HepG2 (cell line): ENCODE data around the gene C20orf204. TPM values are rescaled to one million over a fixed set of nuclear protein-coding genes. Genes with fewer than 3 reads are reported as not detected.
A peak's percentile ranks its signal among the peaks of the same experiment; 100 is the strongest.

ENCODE experiments used
- FOSL2 ChIP-seq: sonication (generic); formaldehyde crosslinking; IDR thresholded peaks from 2 replicates; pipeline ENCODE4 v1.4.0; 2020; ENCODE audit warnings: missing genetic modification reagents
- GABPA ChIP-seq, 2 experiments: IDR thresholded peaks; 2 replicates each; pipeline ENCODE4 v1.6.1; 2011 to 2016; ENCODE audit warnings: low read depth in 2 of 2, low read length in 1 of 2, missing biosample characterization in 1 of 2, missing genetic modification characterization in 1 of 2
- HNRNPL ChIP-seq: fragments of 200-400 bp; formaldehyde crosslinking; IDR thresholded peaks from 2 replicates; pipeline ENCODE4 v1.6.1; 2017; ENCODE audit warnings: mild to moderate bottlenecking, low read depth, low read length
- MED1 ChIP-seq: sonication (generic); formaldehyde crosslinking; IDR thresholded peaks from 2 replicates; pipeline ENCODE4 v1.4.0; 2020; ENCODE audit warnings: missing genetic modification reagents
- MTA3 ChIP-seq: sonication (generic); formaldehyde crosslinking; IDR thresholded peaks from 2 replicates; pipeline ENCODE4 v1.4.0; 2020; ENCODE audit warnings: missing genetic modification reagents
- NFYC ChIP-seq: IDR thresholded peaks from 2 replicates; pipeline ENCODE4 v1.6.1; 2016; ENCODE audit warnings: missing genetic modification reagents, missing compliant biosample characterization
- PHF21A ChIP-seq: sonication (generic); formaldehyde crosslinking; IDR thresholded peaks from 2 replicates; pipeline ENCODE4 v1.5.0; 2020; ENCODE audit warnings: mild to moderate bottlenecking, missing genetic modification reagents
- SP4 ChIP-seq: sonication (generic); formaldehyde crosslinking; IDR thresholded peaks from 2 replicates; pipeline ENCODE4 v1.8.1; 2023; ENCODE audit warnings: mild to moderate bottlenecking, missing genetic modification reagents
- SRSF9 ChIP-seq: fragments of 200-400 bp; formaldehyde crosslinking; IDR thresholded peaks from 2 replicates; pipeline ENCODE4 v1.6.1; 2018; ENCODE audit warnings: borderline replicate concordance, mild to moderate bottlenecking, low read depth, low read length; ENCODE audit not compliant: insufficient read depth, poor library complexity, severe bottlenecking
- TBX3 ChIP-seq: fragments of 450-650 bp; IDR thresholded peaks from 2 replicates; pipeline ENCODE4 v1.6.1; 2017; ENCODE audit warnings: antibody characterized with exemption, mild to moderate bottlenecking, inconsistent platforms, borderline replicate concordance
- ZNF235 ChIP-seq: sonication (generic); formaldehyde crosslinking; IDR thresholded peaks from 2 replicates; pipeline ENCODE4 v1.8.1; 2023; ENCODE audit warnings: mild to moderate bottlenecking, missing genetic modification reagents, borderline replicate concordance
- ZNF260 ChIP-seq: sonication (generic); formaldehyde crosslinking; IDR thresholded peaks from 2 replicates; pipeline ENCODE4 v1.4.0; 2020; ENCODE audit warnings: missing genetic modification reagents, low read depth, mild to moderate bottlenecking, borderline replicate concordance
- ZNF335 ChIP-seq: sonication (generic); formaldehyde crosslinking; IDR thresholded peaks from 2 replicates; pipeline ENCODE4 v1.4.0; 2020; ENCODE audit warnings: missing genetic modification reagents
- polyA plus RNA-seq, 8 experiments: library from polyadenylated mRNA; depleted of rRNA in 3 of 8; stranded (reverse) in 7 of 8; unstranded in 1 of 8; fragments of >200 nt; fragmentation: Illumina TruSeq in 4 of 8; extraction: Trizol in 4 of 8; gene quantifications; 2 replicates each; pipeline versions ENCODE4 v1.2.1 to v1.2.3, GENCODE V29; 2011 to 2016; ENCODE audit warnings: low read depth in 4 of 8, missing spikeins in 1 of 8, mixed read lengths in 1 of 8; ENCODE audit not compliant: insufficient read depth in 1 of 8
- total RNA-seq, 5 experiments: library from RNA; depleted of rRNA; stranded (reverse); fragments of >200 nt; fragmentation: Illumina TruSeq; extraction: Trizol; gene quantifications; 2 replicates each; pipeline ENCODE4 v1.2.3, GENCODE V29; 2016; ENCODE audit warnings: low read depth in 1 of 5
- TF ChIP-seq, protein P1 (sequence below): fragments of 450-650 bp; IDR thresholded peaks from 2 replicates; pipeline ENCODE4 v1.6.1; 2016
- TF ChIP-seq, protein P2 (sequence below): sonication (generic); formaldehyde crosslinking; conservative IDR thresholded peaks from 2 replicates; pipeline ENCODE4 v1.4.0; 2020; ENCODE audit warnings: missing genetic modification reagents
- TF ChIP-seq, protein P3 (sequence below): sonication (generic); formaldehyde crosslinking; IDR thresholded peaks from 2 replicates; pipeline ENCODE4 v1.4.0; 2020; ENCODE audit warnings: missing genetic modification reagents
- TF ChIP-seq, protein P4 (sequence below): sonication (generic); formaldehyde crosslinking; IDR thresholded peaks from 2 replicates; pipeline ENCODE4 v1.4.0; 2020; ENCODE audit warnings: missing genetic modification reagents
- TF ChIP-seq, protein P5 (sequence below): sonication (generic); formaldehyde crosslinking; IDR thresholded peaks from 2 replicates; pipeline ENCODE4 v1.4.0; 2020; ENCODE audit warnings: missing genetic modification reagents; ENCODE audit errors: not compliant biosample characterization

C20orf204 gene
- total and polyA plus RNA-seq, 2 of the 13 experiments (the other 11 are each of a cell fraction or from before 2014, with no cell fraction given) = 22.1 to 80.0 TPM

DNA sequence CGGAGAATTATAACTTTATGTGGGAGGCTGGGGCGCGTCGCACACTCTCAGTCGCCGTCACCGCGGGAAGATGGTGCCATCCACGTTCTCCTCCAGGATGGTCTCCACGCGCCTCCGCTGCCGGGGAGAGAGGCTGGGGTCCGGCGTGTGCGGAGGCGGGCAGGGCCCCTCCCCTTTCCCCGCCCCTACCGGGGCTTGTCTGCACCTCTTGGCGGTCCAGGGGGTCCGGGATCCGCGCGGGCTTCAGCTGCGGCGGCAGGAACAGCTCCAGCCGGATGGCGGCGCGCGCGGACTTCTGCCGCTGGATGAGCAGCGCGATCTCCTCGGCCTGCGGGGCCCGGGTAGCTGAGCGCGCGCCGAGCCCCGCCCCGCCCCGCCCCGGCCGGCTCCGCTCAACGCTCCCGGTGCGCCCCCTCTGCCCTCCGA, 47.4 kb downstream of the C20orf204 start (continued):
- TF ChIP-seq, protein P1, sequence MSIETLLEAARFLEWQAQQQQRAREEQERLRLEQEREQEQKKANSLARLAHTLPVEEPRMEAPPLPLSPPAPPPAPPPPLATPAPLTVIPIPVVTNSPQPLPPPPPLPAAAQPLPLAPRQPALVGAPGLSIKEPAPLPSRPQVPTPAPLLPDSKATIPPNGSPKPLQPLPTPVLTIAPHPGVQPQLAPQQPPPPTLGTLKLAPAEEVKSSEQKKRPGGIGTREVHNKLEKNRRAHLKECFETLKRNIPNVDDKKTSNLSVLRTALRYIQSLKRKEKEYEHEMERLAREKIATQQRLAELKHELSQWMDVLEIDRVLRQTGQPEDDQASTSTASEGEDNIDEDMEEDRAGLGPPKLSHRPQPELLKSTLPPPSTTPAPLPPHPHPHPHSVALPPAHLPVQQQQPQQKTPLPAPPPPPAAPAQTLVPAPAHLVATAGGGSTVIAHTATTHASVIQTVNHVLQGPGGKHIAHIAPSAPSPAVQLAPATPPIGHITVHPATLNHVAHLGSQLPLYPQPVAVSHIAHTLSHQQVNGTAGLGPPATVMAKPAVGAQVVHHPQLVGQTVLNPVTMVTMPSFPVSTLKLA = no peak
- TF ChIP-seq TBX3 (no peak), ZNF335 (CRISPR knock-in tag) (no peak), SRSF9 (no peak), HNRNPL (0 out of 2 replicates have a peak, but pooled peaks have one; percentile 5), SP4 (CRISPR knock-in tag) (peak; percentile 42; the same call in 1 of the 2 replicates), GABPA (IDR thresholded peaks at IDR 0.05; ENCODE audit: low read depth, low read length) (no peak), GABPA (CRISPR knock-in tag; IDR thresholded peaks at IDR 0.05; ENCODE audit: low read depth) (no peak), PHF21A (CRISPR knock-in tag) (no peak), MED1 (CRISPR knock-in tag) (peak; percentile 36; the same call in 1 of the 2 replicates), ZNF235 (CRISPR knock-in tag) (peak; percentile 53; the same call in 1 of the 2 replicates), MTA3 (CRISPR knock-in tag) (no peak), FOSL2 (CRISPR knock-in tag) (peak; percentile 46; the same call in 1 of the 2 replicates), ZNF260 (CRISPR knock-in tag) (no peak), NFYC (CRISPR knock-in tag) (no peak)
- TF ChIP-seq, protein P2, sequence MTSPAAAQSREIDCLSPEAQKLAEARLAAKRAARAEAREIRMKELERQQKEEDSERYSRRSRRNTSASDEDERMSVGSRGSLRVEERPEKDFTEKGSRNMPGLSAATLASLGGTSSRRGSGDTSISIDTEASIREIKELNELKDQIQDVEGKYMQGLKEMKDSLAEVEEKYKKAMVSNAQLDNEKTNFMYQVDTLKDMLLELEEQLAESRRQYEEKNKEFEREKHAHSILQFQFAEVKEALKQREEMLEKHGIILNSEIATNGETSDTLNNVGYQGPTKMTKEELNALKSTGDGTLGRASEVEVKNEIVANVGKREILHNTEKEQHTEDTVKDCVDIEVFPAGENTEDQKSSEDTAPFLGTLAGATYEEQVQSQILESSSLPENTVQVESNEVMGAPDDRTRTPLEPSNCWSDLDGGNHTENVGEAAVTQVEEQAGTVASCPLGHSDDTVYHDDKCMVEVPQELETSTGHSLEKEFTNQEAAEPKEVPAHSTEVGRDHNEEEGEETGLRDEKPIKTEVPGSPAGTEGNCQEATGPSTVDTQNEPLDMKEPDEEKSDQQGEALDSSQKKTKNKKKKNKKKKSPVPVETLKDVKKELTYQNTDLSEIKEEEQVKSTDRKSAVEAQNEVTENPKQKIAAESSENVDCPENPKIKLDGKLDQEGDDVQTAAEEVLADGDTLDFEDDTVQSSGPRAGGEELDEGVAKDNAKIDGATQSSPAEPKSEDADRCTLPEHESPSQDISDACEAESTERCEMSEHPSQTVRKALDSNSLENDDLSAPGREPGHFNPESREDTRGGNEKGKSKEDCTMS (CRISPR knock-in tag) = peak; percentile 65; the same call in 1 of the 2 replicates
- TF ChIP-seq, protein P3, sequence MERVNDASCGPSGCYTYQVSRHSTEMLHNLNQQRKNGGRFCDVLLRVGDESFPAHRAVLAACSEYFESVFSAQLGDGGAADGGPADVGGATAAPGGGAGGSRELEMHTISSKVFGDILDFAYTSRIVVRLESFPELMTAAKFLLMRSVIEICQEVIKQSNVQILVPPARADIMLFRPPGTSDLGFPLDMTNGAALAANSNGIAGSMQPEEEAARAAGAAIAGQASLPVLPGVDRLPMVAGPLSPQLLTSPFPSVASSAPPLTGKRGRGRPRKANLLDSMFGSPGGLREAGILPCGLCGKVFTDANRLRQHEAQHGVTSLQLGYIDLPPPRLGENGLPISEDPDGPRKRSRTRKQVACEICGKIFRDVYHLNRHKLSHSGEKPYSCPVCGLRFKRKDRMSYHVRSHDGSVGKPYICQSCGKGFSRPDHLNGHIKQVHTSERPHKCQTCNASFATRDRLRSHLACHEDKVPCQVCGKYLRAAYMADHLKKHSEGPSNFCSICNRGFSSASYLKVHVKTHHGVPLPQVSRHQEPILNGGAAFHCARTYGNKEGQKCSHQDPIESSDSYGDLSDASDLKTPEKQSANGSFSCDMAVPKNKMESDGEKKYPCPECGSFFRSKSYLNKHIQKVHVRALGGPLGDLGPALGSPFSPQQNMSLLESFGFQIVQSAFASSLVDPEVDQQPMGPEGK = peak; percentile 50; the same call in 1 of the 2 replicates
- TF ChIP-seq, protein P4, sequence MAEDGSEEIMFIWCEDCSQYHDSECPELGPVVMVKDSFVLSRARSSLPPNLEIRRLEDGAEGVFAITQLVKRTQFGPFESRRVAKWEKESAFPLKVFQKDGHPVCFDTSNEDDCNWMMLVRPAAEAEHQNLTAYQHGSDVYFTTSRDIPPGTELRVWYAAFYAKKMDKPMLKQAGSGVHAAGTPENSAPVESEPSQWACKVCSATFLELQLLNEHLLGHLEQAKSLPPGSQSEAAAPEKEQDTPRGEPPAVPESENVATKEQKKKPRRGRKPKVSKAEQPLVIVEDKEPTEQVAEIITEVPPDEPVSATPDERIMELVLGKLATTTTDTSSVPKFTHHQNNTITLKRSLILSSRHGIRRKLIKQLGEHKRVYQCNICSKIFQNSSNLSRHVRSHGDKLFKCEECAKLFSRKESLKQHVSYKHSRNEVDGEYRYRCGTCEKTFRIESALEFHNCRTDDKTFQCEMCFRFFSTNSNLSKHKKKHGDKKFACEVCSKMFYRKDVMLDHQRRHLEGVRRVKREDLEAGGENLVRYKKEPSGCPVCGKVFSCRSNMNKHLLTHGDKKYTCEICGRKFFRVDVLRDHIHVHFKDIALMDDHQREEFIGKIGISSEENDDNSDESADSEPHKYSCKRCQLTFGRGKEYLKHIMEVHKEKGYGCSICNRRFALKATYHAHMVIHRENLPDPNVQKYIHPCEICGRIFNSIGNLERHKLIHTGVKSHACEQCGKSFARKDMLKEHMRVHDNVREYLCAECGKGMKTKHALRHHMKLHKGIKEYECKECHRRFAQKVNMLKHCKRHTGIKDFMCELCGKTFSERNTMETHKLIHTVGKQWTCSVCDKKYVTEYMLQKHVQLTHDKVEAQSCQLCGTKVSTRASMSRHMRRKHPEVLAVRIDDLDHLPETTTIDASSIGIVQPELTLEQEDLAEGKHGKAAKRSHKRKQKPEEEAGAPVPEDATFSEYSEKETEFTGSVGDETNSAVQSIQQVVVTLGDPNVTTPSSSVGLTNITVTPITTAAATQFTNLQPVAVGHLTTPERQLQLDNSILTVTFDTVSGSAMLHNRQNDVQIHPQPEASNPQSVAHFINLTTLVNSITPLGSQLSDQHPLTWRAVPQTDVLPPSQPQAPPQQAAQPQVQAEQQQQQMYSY = no peak
- TF ChIP-seq, protein P5, sequence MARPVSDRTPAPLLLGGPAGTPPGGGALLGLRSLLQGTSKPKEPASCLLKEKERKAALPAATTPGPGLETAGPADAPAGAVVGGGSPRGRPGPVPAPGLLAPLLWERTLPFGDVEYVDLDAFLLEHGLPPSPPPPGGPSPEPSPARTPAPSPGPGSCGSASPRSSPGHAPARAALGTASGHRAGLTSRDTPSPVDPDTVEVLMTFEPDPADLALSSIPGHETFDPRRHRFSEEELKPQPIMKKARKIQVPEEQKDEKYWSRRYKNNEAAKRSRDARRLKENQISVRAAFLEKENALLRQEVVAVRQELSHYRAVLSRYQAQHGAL (CRISPR knock-in tag) = no peak
